ENCODE results near the gene RARB.

The RARB gene

DNA sequence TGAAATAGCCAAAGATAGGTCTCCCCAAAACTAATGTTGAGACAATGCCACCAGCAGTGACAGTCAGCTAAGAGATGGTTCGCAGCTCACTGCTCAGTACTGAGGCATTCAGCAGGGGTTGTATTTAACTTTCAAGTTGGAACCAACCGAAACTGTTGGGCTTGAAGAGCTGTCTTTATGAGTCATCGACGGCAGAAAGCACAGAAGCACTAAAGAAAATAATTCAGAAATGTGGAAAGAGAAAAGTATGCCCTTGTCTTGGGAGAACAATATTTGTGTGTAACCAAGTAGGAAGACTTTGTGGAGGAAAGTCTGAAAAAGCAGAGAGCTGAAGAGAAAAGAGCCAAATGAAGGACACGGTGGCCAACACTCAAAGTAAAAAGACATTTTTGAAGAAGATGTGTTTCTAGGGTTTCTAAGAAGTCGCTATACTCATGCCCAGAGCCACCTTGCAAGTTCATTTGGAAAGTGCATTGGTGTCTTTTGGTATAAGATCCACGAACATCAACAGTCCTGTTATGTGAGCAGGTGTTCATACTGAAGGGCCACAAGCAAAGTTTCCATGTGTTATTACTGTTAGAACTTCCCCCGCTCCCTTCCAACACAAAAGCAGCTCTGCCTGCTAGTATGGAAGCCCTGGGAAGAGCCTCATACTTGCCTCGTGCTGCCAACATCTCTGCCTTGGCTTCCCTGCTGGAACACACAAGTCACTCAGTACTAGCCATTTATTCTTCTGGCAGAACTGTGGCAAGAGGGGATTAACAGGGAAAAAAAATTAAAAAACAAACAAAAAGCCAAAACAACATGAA lies 4.1 kb upstream of the RARB start:
- DNase-seq (ENCODE audit: low read depth in 2 of 2), result no peak

DNA sequence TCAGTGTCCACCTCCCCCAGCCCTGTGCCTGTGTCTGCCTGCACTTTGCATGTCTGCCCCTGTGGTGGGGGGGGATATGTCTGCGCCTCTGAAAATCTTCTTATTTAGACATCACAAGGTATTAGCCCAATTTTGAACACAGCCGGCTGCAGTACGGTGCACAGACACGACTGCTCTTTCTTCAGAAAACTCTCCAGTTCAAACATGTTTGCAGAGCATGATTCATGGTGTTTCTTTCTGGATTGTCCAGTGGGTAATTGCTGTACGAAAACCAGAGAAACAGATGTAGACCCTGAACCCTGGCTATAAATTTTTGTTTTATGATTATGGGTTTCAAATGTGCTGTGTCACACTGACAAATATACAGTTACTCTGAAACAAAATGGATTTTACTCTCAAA lies 3.4 kb upstream of the RARB start:
- peak; percentile 50 to 52 for DNase-seq (ENCODE audit: low read depth in 2 of 2)

DNA sequence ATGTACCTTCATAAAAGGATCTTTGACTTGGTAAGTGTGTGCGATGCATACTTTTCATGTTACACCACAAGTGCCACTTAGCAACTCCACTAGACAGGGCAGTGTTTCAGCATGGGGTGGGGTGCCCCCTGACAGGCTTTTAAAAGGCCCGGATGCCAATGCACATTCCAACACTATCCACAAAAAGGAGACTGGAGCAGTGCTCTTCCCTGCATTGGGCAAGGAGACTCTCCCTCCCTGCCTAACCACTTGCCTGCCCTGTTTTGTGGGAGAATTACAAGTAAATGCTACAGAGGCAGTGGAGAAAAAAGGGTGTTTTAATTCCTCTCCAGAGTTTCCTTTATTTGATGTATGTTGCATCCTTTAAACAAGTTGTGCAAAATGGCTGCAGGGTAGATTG lies 1.7 kb upstream of the RARB start:
- DNase-seq (ENCODE audit: low read depth in 2 of 2), result no peak

GRCh38 chr3:25427155-25427554 lies 908 bp upstream of the RARB start:
- no peak for DNase-seq (ENCODE audit: low read depth in 2 of 2)

DNA sequence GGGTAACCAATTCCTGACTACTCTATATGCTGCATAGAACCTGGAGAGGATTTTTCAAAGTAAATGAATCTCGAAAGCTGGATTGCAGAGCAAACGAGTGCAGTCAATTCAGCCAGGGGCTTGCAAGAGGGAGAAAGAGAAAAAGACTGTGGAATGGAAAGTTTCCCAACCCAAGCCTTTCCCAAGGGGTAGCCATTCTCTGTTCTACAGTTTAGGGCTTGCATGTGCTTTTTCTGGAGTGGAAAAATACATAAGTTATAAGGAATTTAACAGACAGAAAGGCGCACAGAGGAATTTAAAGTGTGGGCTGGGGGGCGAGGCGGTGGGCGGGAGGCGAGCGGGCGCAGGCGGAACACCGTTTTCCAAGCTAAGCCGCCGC lies 511 bp upstream of the RARB start:
- DNase-seq (ENCODE audit: low read depth in 2 of 2), result no peak

DNA sequence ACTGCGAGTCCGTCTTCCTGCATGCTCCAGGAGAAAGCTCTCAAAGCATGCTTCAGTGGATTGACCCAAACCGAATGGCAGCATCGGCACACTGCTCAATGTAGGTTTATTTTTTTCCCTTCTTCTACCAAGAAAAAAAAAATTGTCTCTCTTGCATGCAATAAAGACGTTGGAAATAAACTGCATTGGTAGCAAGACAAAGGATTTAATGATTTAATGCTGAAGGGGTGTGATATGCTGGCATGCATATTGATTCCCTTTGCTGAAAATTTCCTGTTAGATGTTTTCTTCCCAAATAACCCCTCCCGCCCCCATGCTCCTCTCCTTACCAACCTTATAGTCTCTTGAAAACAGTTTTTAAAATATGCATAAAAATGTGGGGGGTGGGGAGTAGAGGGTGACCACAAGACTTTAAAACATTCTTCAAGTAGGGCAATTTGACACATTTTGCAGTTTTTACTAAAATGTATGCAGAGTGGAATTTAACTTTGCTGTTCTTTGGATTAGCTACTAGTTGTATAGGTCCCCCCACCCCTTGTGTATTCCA lies 799 bp downstream of the RARB start:
- DNase-seq (ENCODE audit: low read depth in 2 of 2), result no peak

GRCh38 chr3:25429361-25430286 lies 1.6 kb downstream of the RARB start:
- DNase-seq (ENCODE audit: low read depth in 2 of 2), result no peak

GRCh38 chr3:25430287-25430934 lies 2.3 kb downstream of the RARB start:
- DNase-seq (ENCODE audit: low read depth in 2 of 2), result no peak

DNA sequence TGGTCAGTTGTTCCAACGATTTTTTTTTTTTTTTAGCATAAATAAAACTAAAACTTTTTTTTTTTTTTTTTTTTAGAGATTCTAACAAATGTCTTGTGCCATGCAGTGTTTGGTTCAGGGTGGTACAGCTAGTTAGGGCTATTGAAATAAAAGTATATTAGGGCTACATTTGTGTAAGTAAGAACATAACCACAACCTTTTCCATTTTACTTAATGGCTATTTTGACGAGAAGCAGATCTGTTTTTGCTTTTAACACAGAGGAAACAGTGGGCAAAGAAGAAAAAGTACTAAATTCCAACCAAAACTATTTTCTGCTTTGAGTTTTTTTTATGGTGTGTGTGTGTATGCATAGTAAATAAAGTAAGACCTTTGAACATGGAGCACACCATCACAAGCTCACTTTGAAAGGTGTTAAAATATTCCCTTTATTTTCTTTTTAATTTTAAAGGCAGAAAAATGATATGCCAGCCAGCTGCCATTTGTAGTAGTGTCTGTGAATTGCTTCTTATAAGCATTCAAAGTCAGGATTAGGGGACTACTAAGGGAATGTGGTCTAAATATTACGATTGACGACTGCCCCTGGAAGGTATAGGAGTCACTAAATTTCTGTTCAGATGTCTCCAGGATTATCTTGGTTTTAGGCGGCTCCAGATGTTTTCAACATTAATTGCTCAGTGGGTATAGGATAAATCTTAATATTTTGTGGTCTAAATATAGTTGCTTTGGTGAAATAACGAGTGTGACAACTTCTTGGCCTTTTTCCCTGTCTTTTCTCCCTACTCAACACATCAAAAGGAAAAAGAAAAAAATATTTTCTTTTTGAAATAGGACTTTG lies 3.1 kb downstream of the RARB start:
- no peak for DNase-seq (ENCODE audit: low read depth in 2 of 2)

- no peak for DNase-seq (ENCODE audit: low read depth in 2 of 2)
Measured at GRCh38 chr3:25432176-25432720, 4.2 kb downstream of the RARB start.

DNA sequence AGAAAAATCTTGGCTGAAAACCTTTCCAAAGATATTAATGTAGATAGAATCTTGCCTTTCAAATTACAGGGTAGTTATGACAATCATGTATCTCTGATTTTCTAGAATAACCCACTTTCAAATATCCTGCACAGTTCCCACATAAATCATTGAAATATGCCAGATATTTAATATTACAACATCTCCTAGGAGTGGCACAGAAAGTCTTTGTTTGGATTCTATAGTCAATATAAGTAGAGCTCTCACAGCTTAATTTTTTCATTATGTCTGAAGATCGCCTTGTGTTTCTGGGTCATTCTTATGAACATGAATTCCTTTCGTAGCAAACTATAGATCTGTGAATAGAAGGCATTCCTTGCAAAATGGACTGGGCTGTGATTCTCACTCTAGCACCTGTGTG lies 5.0 kb downstream of the RARB start:
- DNase-seq (ENCODE audit: low read depth in 2 of 2), result no peak

GRCh38 chr3:25433868-25434267 lies 5.8 kb downstream of the RARB start:
- no peak for DNase-seq (ENCODE audit: low read depth in 2 of 2)

DNA sequence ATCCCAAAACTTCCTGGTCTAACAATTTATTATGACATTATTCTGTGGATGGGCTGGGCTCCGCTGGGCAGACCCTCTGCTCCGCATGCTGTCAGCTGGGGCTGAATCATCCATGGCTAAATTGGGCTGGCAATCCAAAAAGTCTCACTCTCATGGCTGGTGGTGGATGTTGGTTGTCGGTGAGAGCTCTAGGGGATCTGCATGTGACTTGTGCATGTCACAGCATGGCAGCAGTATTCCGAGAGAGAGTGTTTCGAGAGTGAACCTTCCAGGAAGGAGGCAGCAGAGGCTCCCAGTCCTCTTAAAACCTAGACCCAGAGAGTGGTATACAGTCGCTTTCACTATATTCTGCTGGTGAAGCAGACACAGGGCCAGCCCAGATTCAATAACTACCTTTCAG lies 9.9 kb downstream of the RARB start:
- DNase-seq (ENCODE audit: low read depth in 2 of 2), result no peak

- DNase-seq (ENCODE audit: low read depth in 2 of 2), result no peak
Measured at GRCh38 chr3:25438791-25439555, 10.9 kb downstream of the RARB start.

DNA sequence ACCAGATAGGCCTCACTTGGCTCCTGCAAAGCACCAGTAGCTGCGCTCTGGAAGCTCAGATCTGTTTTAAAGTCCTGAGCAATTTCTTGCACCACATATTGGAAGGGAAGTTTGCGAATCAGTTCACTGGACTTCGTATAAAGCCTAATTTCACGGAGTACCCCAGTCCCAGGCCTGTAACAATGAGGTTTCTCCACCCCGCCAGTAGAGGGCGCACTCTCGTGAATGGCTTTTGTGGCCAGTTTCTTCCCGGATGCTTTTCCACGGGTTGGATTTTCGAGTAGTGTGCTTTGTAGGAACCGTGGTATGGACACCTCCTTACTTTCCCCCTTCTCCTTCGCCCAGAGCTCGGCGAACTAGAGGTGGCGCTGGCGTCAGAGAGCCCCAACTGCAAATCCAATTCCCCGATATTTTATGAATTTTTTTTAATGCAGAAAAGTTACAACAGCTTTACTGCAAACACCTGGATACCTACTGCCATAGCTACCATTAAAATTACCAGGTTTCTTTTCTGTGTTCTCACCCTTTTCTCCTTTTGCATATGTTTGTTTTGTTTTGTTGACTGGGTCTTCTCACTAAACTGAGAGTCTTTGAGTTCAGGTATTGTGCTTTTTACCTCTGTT lies 13.3 kb downstream of the RARB start:
- no peak for DNase-seq (ENCODE audit: low read depth in 2 of 2)

- no peak for DNase-seq (ENCODE audit: low read depth in 2 of 2)
Measured at GRCh38 chr3:25442486-25442885, 14.4 kb downstream of the RARB start.

- no peak for DNase-seq (ENCODE audit: low read depth in 2 of 2)
Measured at GRCh38 chr3:25444273-25444672, 16.2 kb downstream of the RARB start.

GRCh38 chr3:25445731-25446130 lies 17.7 kb downstream of the RARB start:
- no peak for DNase-seq (ENCODE audit: low read depth in 2 of 2)

- DNase-seq (ENCODE audit: low read depth in 2 of 2), result no peak
Measured at GRCh38 chr3:25447285-25447684, 19.2 kb downstream of the RARB start.

DNA sequence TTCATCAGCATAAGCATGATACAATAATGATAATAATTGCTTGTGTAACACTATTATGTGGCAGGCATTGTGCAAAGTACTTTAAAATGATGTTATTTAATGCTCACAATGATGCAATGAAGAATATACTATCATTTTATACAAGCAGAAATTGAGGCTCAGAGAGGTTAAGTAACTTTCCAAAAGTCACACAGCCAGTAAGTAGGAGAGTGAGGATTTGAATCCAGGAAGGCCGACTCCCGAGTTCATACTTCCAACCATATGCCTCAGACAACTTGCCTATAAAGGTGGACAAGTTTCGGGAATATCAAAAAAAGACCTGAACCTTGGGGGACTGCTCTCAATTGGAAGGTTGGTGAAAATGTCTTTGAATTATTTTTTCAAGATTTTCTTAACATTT lies 19.9 kb downstream of the RARB start:
- no peak for DNase-seq (ENCODE audit: low read depth in 2 of 2)
